GM21447 (cell line): ENCODE measurements around the gene NDE1.
"Not testable (repeated sequence)": the region's sequence is repeated elsewhere in the genome, so short reads cannot be mapped to it uniquely, and the experiment has no call there.

Source experiments
- ATAC-seq: cut with Tn5 transposase; IDR thresholded peaks from one replicate; pipeline ENCODE4 v1.9.1; 2021; ENCODE audit not compliant: unreplicated experiment

The NDE1 gene, protein sequence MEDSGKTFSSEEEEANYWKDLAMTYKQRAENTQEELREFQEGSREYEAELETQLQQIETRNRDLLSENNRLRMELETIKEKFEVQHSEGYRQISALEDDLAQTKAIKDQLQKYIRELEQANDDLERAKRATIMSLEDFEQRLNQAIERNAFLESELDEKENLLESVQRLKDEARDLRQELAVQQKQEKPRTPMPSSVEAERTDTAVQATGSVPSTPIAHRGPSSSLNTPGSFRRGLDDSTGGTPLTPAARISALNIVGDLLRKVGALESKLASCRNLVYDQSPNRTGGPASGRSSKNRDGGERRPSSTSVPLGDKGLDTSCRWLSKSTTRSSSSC

DNA sequence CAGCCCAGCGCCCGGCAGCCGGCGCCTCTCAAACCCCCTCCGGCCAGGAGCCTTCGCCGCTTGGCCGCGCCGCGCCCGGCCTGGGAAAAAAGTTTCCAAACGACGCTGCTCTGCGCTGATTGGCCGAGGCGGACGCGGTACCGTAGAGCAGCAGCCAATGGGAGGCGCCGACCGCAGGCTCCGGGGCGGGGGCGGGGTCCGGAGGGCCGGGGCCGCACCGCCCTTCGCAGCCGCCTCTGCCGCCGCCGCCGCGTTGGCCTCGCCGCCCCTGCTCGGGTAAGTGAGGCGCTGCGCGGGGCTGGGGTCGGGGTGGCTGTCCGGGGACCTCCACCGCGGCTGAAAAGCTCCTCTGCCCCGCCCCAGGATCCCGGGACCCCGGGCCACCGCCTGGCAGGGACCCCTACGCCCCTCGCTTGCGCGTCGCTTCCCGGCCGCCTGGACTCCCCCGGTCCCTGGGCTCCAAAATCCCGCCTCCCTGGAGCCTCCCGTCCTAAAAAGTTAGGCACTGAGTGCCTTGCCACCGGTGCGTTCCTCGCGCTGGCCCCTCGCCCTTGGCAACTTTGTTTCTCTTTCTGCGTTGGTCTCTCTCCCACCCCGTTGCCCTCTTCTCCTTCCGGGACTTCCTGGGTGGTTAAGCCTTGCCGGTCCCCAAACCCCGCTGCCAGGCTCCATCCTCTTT, at the start of gene NDE1:
NDE1 (plus strand) TSS at position 227 of the 679 bp plus-strand sequence. CDS start 14,534 bp downstream, outside the sequence.
- ATAC-seq = peak; percentile 64

DNA sequence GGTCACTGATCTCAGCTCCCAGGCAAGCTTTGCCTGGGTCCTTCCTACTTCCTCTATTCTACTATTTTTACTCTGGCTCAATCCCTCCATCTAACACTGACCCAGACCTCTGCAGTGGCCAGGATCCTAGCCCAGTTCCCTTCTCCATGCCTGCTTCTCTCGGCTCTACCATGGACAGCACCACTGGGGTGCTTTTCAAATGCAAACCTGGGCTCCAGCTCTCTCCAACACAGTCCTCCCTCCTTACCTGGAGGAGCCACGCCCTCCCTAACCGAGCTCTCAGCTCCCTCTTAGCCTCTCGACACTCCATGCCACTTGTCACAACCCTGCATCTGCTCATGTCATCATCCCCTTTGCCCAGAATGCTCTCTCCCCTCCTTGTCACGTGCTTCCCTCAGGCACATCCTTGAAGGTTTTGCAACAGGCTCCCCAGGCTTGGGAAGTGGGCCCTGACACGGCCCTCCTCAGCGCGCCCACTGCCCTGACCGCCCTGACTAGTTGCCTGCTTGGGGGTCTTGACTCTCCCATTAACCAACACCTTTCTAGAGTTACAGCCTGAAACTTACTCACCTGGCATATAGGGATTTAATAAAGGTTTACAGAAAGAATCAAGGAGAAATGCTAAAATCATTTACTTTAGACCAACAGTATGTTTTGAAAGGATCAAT, 48.7 kb upstream of the NDE1 start:
- no peak for ATAC-seq

DNA sequence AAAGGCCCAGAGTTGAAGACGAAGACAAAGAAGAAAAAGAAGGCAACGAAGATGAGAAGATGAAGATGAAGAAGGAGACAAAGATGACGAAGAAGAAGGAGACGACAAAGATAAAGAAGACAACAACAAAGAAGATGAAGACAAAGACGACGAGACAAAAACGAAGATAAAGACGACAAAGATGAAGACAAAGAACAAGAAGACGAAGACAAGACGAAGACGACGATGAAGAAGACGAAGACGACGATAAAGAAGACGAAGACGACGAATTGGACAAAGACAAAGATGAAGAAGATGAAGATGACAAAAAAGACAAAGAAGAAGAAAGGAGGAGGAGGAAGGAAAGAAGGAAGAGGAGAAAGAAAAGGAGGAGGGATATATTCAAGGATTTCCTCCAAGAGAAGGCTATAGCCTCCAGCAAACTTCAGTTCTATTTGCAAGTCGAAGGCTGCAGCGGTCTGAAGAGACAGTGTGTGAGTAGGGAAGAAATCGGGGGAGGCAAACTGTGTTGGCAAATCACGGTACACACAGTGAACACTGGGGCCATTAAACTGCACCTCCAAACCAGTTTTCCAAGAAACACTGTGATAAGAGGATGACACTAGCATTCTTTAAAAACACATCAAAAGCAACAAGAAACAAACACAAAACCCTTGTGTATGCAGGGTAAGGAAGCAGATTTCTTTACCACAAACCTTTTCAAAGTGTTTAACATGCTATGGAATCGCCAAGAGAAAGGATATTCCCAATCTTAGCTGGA, 47.6 kb upstream of the NDE1 start:
- ATAC-seq = no peak

DNA sequence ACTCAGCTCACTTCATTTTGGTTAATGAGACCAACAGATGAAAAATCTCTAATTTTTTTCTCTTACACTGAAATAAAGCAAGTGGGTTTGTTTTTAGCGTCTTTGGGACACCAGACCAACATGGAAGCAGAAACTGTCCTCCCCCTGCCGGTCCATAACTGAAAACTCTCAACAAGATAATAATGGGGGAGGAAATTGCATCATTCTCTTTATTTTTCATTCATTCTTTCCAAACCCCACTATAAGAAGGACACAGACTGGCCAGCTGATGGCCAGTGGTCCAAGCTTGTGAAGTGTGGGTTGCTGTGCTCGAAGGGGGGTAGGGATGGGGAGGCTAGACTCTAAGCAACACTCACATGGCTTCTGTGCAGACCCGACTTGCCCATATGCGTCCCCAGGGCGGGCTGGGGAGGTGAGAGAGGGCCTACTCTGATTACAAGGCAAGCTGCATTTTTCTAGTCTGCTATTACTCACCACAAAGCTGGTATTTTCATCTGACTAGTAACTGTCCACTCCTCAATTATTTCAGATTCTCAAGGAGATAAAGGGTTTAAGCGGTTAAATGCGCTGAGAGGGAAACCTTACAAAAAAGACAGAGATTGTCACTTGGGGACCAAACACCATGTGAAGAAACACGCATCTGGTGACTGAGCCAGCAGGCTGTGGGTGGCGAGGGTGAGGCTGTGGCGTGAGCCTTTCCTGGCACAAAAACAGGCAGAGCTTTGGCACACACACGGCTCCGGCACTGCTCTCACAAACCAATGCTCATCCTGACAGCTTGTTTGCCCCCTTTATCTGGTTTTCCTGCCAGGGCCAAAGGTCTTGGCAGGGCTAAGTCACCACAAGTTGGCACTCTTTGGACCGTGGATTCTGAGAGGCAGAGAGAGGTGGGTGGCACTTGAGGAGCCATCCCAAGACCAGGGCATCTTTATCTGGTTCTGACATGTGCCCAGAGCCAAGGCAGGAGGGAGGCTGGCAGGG, 45.3 kb upstream of the NDE1 start:
- no peak for ATAC-seq

DNA sequence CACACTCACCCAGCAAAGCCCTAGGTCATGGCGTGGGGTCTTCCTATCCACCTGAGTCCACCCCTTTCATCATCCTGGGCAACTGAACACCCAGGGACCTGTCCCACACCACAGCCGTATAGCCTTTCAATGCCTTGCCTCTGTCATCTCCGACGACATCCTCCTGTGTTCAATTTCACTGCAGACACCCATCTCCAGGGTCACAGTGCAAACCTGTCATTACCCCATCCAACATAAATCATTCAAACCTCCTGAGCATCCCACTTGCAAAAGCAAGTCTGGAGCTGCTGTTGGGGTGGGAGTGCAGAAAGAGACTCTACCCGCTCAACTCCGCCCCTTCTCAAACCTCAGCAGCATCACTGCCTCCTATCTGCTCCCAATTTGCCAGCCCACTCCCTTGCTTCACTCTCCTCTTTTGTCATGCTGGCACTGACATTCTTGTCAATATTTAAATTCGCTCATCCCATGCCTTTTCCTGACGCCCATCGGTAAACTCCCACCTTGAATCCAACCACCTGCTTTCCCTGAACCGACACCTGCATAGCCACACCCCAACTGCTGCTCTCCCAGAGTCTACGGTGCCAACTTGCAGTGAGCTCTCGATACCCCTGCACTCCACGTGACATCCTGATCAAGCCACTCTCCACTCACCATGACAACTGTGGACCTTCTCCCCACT, 44.1 kb upstream of the NDE1 start:
- ATAC-seq = no peak

DNA sequence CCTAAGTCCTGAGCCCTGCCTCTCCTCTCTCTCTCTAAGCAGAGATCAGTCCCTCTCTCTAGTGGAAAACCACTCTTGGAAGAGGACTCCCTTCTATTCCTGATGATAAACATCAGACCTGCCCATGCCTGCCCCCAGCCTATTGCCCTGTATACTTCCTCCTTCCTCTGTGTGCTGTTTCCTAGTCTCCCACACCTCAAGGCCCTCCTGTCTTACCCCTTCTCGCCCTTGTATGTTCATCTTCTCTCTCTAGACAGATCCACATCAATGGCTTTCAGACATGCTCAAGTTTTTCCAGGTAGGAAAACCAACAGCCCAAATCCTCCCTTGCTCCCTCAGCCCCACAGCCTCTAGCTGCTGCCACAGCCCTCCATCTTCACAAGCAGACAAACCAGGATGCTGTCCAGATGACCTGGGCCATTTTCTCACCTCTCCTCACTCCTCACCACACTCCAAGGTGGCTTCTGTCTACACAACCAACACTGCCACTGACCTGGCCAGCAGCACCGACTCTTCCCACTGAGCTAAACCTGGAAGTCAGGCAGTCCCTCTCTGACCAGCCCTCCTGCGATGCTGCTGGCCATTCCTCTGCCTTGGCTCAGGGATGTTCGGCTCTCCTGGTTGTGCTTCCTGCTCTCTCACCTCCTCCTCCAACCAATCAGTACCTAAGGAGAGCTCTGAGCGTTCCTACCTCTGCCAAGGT, 43.4 kb upstream of the NDE1 start:
- no peak for ATAC-seq

DNA sequence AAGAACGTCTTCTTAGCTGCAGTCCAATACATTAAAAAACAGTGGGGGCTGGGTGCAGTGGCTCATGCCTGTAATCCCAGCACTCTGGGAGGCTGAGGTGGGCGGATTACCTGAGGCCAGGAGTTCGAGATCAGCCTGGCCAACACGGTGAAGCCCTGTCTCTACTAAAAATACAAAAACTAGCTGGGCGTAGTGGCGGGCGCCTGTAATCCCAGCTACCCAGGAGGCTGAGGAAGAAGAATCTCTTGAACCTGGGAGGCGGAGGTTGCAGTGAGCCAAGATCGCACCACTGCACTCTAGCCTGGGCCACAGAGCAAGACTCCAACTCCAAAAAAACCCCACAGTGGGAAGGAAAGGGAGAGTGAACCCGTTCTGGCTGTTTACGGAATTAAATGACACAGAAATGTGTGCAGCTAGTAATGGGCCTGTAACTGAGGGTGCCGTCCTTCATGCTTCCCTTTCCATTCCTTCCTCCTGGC, 42.8 kb upstream of the NDE1 start:
- not testable (repeated sequence) for ATAC-seq

DNA sequence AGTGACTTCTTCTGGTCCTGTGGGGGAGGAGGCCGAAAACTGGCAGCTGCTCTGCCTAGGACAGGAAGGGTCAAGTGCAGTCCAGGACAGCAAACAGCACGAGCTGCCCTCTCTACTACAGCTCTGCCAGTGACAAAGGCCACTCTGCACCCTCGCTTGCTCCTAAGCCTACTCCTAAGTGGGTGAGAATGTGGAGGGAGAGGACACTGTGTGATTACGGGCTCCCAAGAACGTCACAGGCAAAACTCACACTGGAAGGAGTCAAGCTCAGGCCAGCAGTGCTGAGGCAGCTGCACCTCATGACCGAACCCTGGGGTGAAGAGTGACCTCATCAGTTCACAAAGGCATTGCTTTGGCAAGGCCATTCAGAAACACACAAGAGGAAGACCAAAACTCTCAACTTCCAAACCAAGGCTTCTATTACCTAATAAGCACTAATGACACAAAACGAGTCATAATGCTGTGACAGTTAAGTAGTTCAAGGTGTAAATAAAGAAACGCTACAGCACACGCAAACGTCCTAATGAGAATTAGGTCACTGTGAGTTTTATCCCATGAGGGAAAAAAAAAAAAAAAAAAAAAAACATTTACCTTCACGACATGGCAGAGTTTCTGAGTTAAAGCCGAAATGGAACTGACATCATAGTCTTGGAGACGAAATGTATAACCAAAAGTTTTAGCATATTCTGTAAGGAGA, 42.2 kb upstream of the NDE1 start:
- ATAC-seq = no peak

DNA sequence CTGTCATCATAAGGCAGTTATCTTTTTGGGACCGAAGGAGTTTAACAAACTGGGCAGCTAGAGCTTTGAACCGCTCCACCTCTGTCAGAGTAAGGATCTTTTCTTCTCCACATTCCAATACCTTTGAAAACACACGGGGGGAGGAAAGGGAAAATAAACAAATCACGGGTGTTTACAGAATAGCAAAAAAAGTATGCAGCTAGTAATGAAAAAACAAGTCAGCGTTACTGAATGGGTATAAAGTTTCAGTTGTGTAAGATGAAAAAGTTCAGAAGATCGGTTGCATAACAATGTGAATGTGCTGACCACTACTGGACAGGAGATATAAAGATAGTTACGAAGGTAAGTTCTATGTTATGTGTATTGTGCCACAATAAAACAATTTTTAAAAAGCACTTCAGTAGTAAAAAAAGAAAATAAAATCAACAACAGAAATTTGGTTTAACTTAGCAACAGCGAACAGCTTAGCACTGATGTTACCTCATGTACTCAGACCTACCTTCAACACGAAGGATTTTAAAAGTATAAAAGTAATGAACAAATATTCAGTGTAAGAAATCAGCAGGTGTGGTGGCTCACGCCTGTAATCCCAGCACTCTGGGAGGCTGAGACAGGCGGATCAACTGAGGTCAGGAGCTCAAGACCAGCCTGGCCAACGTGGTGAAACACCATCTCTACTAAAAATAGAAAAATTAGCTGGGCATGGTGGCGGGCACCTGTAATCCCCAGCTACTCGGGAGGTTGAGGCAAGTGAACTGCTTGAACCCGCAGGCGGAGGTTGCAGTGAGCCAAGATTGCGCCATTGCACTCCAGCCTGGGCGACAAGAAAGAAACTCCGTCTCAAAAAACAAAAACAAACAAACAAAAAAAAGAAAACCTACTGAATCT, 41.4 kb upstream of the NDE1 start:
- no peak for ATAC-seq

DNA sequence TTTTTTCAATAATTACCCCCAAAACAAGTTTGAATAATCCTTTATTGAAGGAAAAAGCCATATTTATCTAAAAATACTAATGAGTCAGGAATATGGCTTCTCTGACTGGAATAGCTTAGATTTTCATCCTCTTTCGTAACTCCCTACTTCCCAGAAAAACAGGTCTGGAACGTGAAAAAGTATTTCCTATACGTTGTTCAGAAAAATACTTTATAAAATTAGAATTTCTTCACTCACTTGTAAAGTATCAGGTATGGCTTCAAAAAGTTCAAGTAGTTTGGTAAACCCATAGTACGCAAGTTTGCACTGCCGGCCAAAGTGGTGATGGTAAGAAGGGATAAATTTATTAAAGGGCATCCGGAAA, 40.8 kb upstream of the NDE1 start:
- ATAC-seq = no peak

DNA sequence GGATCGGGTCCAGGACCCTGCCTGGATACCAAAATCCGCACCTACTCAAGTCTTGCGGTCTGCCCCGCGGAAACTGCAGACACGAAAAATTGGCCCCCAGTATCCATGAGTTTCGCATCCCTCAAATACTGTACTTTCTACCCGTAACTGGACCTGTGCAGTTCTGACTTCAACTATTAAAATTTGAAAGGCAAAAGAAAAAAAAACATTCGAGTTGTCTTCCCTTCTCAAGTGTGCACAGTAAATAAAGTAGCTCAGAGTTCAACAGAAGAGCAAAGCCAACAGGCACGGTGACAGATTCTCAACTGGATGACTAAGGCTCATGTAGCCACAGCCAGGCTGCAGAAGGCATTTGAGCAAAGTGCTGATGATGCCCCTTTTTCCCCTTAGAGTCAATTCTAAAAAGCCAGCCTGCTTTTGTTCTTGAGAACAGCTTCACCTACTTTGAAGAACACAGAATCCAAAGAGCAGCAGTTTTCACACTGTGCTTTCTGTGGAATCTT, 39.6 kb upstream of the NDE1 start:
- ATAC-seq = no peak

DNA sequence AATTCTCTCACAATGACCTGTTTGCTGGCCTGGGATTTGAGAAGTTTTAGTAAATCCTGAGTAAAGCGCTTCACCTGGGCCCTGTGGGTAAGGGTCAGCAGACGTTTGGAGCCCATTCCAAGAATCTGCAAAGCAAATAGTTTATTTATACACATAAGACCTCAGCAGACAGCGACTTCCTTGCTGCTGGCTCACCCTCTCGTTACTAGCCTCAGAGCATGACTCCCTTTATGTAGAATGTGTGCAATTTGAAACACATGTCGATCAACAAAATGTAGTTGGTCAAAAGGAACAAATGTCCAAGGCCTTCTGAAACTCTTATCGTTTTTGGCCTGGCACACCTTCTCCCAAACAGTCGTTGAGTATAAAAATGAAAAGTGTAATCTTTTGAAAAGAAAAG, 38.4 kb upstream of the NDE1 start:
- no peak for ATAC-seq

DNA sequence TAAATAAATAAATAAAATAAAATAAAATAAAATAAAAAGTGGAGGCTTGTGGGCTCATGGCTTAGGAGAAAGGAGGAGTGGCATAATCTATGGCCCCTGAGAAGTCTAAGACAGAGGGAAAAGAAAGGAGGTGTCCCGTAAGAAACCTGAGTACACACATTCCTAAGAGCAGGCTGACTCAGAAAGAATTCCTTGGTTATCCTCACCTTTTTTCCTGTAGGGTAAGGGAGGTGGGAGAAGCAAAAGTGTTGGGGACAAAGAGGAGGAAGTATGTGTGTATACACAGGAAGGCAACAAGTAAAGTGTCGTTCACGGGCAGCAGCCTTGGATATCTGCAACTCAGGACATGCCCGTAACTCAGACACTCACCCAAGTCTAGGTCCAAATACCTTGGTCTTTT, 36.4 kb upstream of the NDE1 start:
- no peak for ATAC-seq

DNA sequence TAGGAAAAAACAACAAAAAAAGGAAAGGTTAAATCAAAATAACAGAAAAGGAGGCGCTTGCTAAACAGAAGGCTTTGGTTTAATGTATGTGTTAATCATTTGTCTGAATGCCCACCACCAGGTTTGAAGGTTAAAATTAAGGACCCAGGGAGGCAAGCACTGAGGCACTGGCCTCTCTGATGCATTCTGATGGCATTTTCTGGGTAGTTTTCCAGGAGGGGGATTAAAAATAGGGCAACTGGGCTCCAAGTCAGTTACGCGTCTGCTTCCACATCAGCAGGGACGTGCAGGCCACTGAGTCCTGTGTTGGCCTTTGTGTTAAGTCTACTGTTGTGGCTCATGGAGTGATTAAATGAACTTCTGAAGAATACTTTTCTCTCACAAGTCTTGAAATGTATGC, 34.0 kb upstream of the NDE1 start:
- ATAC-seq = no peak

DNA sequence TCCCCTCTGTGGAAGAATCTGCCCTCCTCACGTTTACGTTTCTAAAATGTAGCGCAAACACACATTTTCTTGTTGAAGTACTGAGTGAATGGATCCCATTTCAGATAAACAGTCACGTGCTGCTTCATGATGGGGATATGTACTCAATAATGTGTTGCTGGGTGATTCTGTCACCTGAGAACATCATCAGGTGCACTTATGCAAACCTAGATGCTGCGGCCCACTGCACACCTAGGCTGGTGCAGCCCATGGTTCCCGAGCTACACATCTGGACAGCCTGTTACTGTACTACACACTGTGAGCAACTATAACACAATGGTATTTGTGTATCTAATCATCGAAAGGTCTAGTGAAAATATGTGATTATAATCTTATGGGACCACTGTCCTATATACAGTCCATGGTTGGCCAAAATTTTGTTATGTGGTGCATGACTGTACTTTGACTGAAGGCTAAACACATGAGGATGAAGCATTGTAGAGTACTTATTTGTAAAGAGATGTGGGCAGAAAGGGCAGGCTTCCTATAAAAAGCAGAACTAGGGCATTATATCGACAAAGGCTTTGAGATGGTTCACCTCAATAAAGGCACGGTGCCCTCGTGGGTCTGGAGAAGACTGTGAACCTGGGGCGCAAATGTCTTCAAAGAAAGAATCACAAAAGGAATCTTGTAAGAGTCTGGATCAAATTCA, 33.4 kb upstream of the NDE1 start:
- no peak for ATAC-seq

DNA sequence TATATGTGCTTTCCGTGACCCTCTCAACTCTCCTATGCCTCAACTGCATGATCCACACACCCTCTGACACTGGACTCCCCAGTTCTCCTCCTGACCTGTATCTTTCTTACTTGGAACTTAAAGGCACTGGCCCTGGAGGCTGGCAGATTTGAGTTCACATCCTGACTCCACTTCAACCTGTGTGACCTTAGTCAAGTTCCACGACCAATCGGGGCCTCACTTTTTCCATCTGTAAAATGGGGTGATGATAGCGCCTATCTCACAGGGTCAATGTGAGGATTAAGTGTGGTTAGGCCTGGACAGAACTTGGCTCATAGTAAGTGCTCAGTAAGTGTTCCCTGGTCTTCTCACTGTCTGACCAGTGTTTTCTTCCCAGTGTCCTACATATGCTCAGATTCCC, 32.1 kb upstream of the NDE1 start:
- ATAC-seq = no peak

DNA sequence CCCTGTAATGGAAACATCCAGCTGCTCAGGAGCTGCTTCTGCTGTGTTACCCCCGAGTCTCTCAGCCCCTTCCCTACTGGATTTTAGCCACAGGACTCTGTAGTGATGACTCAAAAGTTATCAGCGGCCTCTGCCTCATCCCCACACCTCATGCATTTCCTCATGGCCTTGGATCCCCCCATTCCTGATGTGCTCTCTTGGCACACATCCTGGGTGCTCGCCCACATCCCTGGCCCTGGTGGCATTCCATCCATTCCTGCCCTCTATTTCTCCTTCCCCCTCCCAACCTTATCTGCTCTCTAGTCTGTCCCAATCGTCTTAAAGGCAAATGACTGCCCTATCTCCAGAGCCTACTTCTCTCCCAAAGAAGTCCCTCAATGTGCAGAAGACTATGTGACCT, 31.7 kb upstream of the NDE1 start:
- ATAC-seq = no peak
